HepG2 (cell line): ENCODE results near the gene TRDMT1. TPM values are rescaled to one million over a fixed set of nuclear protein-coding genes. Genes with fewer than 3 reads are reported as not detected.

ENCODE experiments used
- ATAC-seq: fragments of 200-7000 bp; cut with Tn5 transposase; 3 replicates; pipeline ENCODE4 v1.9.1; 2020; ENCODE audit warnings: mild to moderate bottlenecking, moderate library complexity
- BruUV-seq: library from RNA; stranded (reverse); fragments of 400-500 nt; replicated peaks from 2 replicates; lab custom pipeline; 2021; lab: Mats Ljungman, UMichigan
- CTCF ChIA-PET: fragments of 300-600 bp; formaldehyde crosslinking; extraction: SDS; loops from one replicate; lab custom pipeline; 2021; ENCODE audit warnings: low total read pairs, inconsistent platforms, low intra/inter-chr PET ratio; lab: Yijun Ruan, JAX
- POLR2A ChIA-PET: fragments of 350-600 bp; sonication (Branson Sonifier 250); formaldehyde crosslinking; loops from one replicate; lab custom pipeline; 2020; ENCODE audit warnings: antibody characterized with exemption, inconsistent platforms; lab: Yijun Ruan, JAX
- DNase-seq: peaks from one replicate; pipeline ENCODE4 v3.0.0-alpha.2; 2015; ENCODE audit warnings: low spot score
- FAIRE-seq: peaks from 3 replicates; lab custom pipeline; 2011; peaks lifted over from hg19 to GRCh38; lab: Jason Lieb, UNC
- H2AFZ ChIP-seq: one replicate; pipeline ENCODE4 v1.6.1; 2011; ENCODE audit warnings: low read length, inconsistent platforms
- H3K27ac ChIP-seq: fragments of 300-600 bp; 3 replicates; pipeline ENCODE4 v1.8.0; 2011; ENCODE audit warnings: mixed run types, mild to moderate bottlenecking, mixed read lengths, low read length, inconsistent platforms; ENCODE audit not compliant: insufficient read depth; ENCODE audit errors: extremely low read length
- H3K27me3 ChIP-seq, 2 experiments: fragments of 200-600 bp in 1 of 2; 2 replicates in 1 of 2; 3 replicates in 1 of 2; pipeline versions ENCODE4 v1.6.0 to v1.8.0; 2011; ENCODE audit warnings: low read length in 2 of 2, mild to moderate bottlenecking in 2 of 2, moderate library complexity in 2 of 2, inconsistent platforms in 1 of 2; ENCODE audit not compliant: insufficient read depth in 2 of 2, control insufficient read depth in 1 of 2
- H3K36me3 ChIP-seq, 2 experiments: fragments of 200-600 bp in 1 of 2; replicated peaks in 1 of 2; 2 replicates in 1 of 2; 3 replicates in 1 of 2; pipeline versions ENCODE4 v1.5.1 to v1.8.0; 2011; ENCODE audit warnings: low read length in 2 of 2, inconsistent platforms in 1 of 2; ENCODE audit not compliant: insufficient read depth in 2 of 2, control insufficient read depth in 1 of 2
- H3K4me1 ChIP-seq: 2 replicates; pipeline ENCODE4 v1.5.1; 2012; ENCODE audit warnings: low read length, inconsistent platforms; ENCODE audit not compliant: insufficient read depth
- H3K4me2 ChIP-seq: 2 replicates; pipeline ENCODE4 v1.6.0; 2011; ENCODE audit warnings: low read depth, low read length, inconsistent platforms
- H3K4me3 ChIP-seq, 3 experiments: fragments of 200-600 bp in 1 of 3; sonication (generic), shearing (Covaris generic) in 1 of 3; replicated peaks in 1 of 3; 2 replicates each; pipeline ENCODE4 v1.5.1; 2011 to 2016; ENCODE audit warnings: low read length in 3 of 3, inconsistent platforms in 2 of 3, low read depth in 2 of 3, mild to moderate bottlenecking in 2 of 3, control low read depth in 1 of 3, mixed read lengths in 1 of 3; ENCODE audit not compliant: insufficient read depth in 1 of 3
- H3K79me2 ChIP-seq: one replicate; pipeline ENCODE4 v1.6.1; 2011; ENCODE audit warnings: low read length, inconsistent platforms; ENCODE audit not compliant: insufficient read depth
- H3K9ac ChIP-seq: 2 replicates; pipeline ENCODE4 v1.6.0; 2011; ENCODE audit warnings: mild to moderate bottlenecking, low read depth, low read length, inconsistent platforms; ENCODE audit not compliant: insufficient read depth
- H3K9me3 ChIP-seq: 2 replicates; pipeline ENCODE4 v1.5.1; 2012; ENCODE audit warnings: mild to moderate bottlenecking, low read length
- H4K20me1 ChIP-seq: 2 replicates; pipeline ENCODE4 v1.6.0; 2011; ENCODE audit warnings: inconsistent platforms, mild to moderate bottlenecking, low read length, moderate library complexity; ENCODE audit not compliant: insufficient read depth
- GLI4 ChIP-seq: sonication (generic); formaldehyde crosslinking; IDR thresholded peaks from 2 replicates; pipeline ENCODE4 v1.5.1; 2020; ENCODE audit warnings: missing genetic modification reagents, mild to moderate bottlenecking, moderate library complexity, borderline replicate concordance
- MED8 ChIP-seq: sonication (generic); formaldehyde crosslinking; IDR thresholded peaks from 2 replicates; pipeline ENCODE4 v1.8.1; 2023; ENCODE audit warnings: mild to moderate bottlenecking, missing genetic modification reagents; ENCODE audit not compliant: insufficient replicate concordance
- ONECUT2 ChIP-seq: sonication (generic); formaldehyde crosslinking; IDR thresholded peaks from 2 replicates; pipeline ENCODE4 v1.4.0; 2020; ENCODE audit warnings: missing genetic modification reagents
- SP140L ChIP-seq: sonication (generic); formaldehyde crosslinking; IDR thresholded peaks from 2 replicates; pipeline ENCODE4 v1.4.0; 2020; ENCODE audit warnings: missing genetic modification reagents, borderline replicate concordance
- ZFP36L2 ChIP-seq: sonication (generic); formaldehyde crosslinking; IDR thresholded peaks from 2 replicates; pipeline ENCODE4 v1.4.0; 2020; ENCODE audit warnings: missing genetic modification reagents
- ZNF18 ChIP-seq: sonication (generic); formaldehyde crosslinking; IDR thresholded peaks from 2 replicates; pipeline ENCODE4 v1.8.0; 2022; ENCODE audit warnings: mild to moderate bottlenecking, missing genetic modification reagents; ENCODE audit not compliant: insufficient replicate concordance
- ZNF263 ChIP-seq: sonication (generic); formaldehyde crosslinking; IDR thresholded peaks from 2 replicates; pipeline ENCODE4 v1.4.0; 2020; ENCODE audit warnings: missing genetic modification reagents
- ZNF646 ChIP-seq: sonication (generic); formaldehyde crosslinking; IDR thresholded peaks from 2 replicates; pipeline ENCODE4 v1.9.0; 2021; ENCODE audit warnings: mild to moderate bottlenecking, missing genetic modification reagents
- ZNF768 ChIP-seq: sonication (generic); formaldehyde crosslinking; IDR thresholded peaks from 2 replicates; pipeline ENCODE4 v1.4.0; 2020; ENCODE audit warnings: missing genetic modification reagents
- in situ Hi-C: cut with HindIII; loops from 2 replicates; pipeline ENCODE4 v1.10.0; 2017; ENCODE audit warnings: low pct_unique_long_range_greater_than_20kb; ENCODE audit not compliant: extremely low pct_ligation_motif_present
- intact Hi-C: fragments of 100-400 bp; cut with micrococcal nuclease; formaldehyde crosslinking; loops from one replicate; pipeline ENCODE4 v1.10.0; 2022; ENCODE audit not compliant: unreplicated experiment
- polyA plus RNA-seq, 8 experiments: library from polyadenylated mRNA; depleted of rRNA in 3 of 8; stranded (reverse) in 7 of 8; unstranded in 1 of 8; fragments of >200 nt; fragmentation: Illumina TruSeq in 4 of 8; extraction: Trizol in 4 of 8; gene quantifications; 2 replicates each; pipeline versions ENCODE4 v1.2.1 to v1.2.3, GENCODE V29; 2011 to 2016; ENCODE audit warnings: low read depth in 4 of 8, missing spikeins in 1 of 8, mixed read lengths in 1 of 8; ENCODE audit not compliant: insufficient read depth in 1 of 8
- total RNA-seq, 5 experiments: library from RNA; depleted of rRNA; stranded (reverse); fragments of >200 nt; fragmentation: Illumina TruSeq; extraction: Trizol; gene quantifications; 2 replicates each; pipeline ENCODE4 v1.2.3, GENCODE V29; 2016; ENCODE audit warnings: low read depth in 1 of 5

Gene TRDMT1
- total and polyA plus RNA-seq, 2 of the 13 experiments (the other 11 are each of a cell fraction or from before 2014, with no cell fraction given) = 2.0 to 3.0 TPM

- TF ChIP-seq ZNF646 (CRISPR knock-in tag) (no peak), SP140L (CRISPR knock-in tag) (no peak)
Observed at GRCh38 chr10:17138460-17139042, 62.9 kb downstream of the TRDMT1 start (continued).

- Histone ChIP-seq H3K9me3 (no peaks in the 10 kb centered on the region), H4K20me1 (no peaks in the 10 kb centered on the region), H3K9ac (no peak overlapping the region), H2AFZ (no peak overlapping the region), H3K27ac (no peak overlapping the region), H3K4me1 (peaks cover 20% of the 10 kb centered on the region), H3K36me3 (no peaks in the 10 kb centered on the region), H3K27me3 (no peaks in the 10 kb centered on the region)
- TF ChIP-seq ZNF263 (CRISPR knock-in tag) (no peak), ZFP36L2 (CRISPR knock-in tag) (no peak), GLI4 (CRISPR knock-in tag) (no peak), ZNF768 (CRISPR knock-in tag) (no peak), ZNF18 (CRISPR knock-in tag) (no peak), ONECUT2 (CRISPR knock-in tag) (no peak), MED8 (CRISPR knock-in tag) (no peak)
- TF ChIP-seq, all 625 proteins: peak for 0
- ChIA-PET CTCF (no interaction called here), POLR2A (no interaction called here)
- DNase-seq (no peak), ATAC-seq (no peak), FAIRE-seq (no peak)
- no peak overlapping the region for H3K4me2 ChIP-seq
- BruUV-seq = no TSS peak
- in situ Hi-C loops (no loop called here), intact Hi-C loops (no loop called here)
- no peak overlapping the region for H3K4me3 ChIP-seq
- H3K79me2 ChIP-seq = no peaks in the 10 kb centered on the region
Observed at GRCh38 chr10:17134737-17135260, 66.7 kb downstream of the TRDMT1 start.
